Osteocyte (in vitro differentiated cells): ENCODE measurements around the gene SWT1. TPM values are rescaled to one million over a fixed set of nuclear protein-coding genes. Genes with fewer than 3 reads are reported as not detected.
"Not testable (repeated sequence)": the region's sequence is repeated elsewhere in the genome, so short reads cannot be mapped to it uniquely, and the experiment has no call there.

ENCODE experiments used
- DNase-seq: peaks from one replicate; pipeline ENCODE4 v3.0.0; 2021; ENCODE audit warnings: mixed read lengths; ENCODE audit not compliant: unreplicated experiment; ENCODE audit errors: extremely low spot score
- H3K27ac Mint-ChIP-seq: one replicate; pipeline ENCODE4 v1.8.0; 2021; ENCODE audit warnings: mild to moderate bottlenecking, mixed read lengths; ENCODE audit not compliant: unreplicated experiment
- H3K27me3 Mint-ChIP-seq: one replicate; pipeline ENCODE4 v1.8.0; 2021; ENCODE audit warnings: mixed read lengths; ENCODE audit not compliant: unreplicated experiment
- H3K36me3 Mint-ChIP-seq: one replicate; pipeline ENCODE4 v1.8.0; 2021; ENCODE audit warnings: mixed read lengths; ENCODE audit not compliant: unreplicated experiment
- H3K4me1 Mint-ChIP-seq: one replicate; pipeline ENCODE4 v1.8.0; 2021; ENCODE audit warnings: mixed read lengths; ENCODE audit not compliant: unreplicated experiment
- H3K4me3 Mint-ChIP-seq: one replicate; pipeline ENCODE4 v1.8.0; 2021; ENCODE audit warnings: mild to moderate bottlenecking, moderate library complexity, mixed read lengths; ENCODE audit not compliant: unreplicated experiment
- H3K9me3 Mint-ChIP-seq: one replicate; pipeline ENCODE4 v1.8.0; 2021; ENCODE audit warnings: mixed read lengths; ENCODE audit not compliant: unreplicated experiment
- total RNA-seq: library from RNA; stranded (reverse); gene quantifications from 2 replicates; pipeline ENCODE4 v1.2.1, GENCODE V29; 2021
- TF ChIP-seq, protein P1 (sequence below): fragments of 200-600 bp; sonication (generic); IDR thresholded peaks from 2 replicates; pipeline ENCODE4 v1.5.0; 2021; ENCODE audit warnings: antibody characterized with exemption, mild to moderate bottlenecking, moderate library complexity

SWT1 gene
- total RNA-seq, 1 donor from 2014 or later: 7.6 TPM

DNA sequence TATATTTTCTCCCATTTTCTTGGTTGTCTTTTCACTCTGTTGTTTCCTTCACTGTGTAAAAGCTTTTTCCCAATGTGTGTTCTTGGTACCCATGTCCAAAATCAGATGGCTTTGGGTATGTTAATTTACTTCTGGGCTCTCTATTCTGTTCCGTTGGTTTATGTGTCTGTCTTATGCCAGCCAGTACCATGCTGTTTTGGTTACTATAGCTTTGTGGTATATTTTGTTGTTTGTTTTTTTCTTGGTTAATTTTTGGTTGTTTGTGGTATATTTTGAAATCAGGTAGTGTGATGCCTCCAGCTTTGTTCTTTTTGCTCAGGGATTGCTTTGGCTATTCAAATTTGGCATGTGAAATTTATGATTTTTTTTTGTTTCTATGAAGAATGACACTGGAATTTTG lies 67.2 kb downstream of the SWT1 start:
- DNase-seq: no peak
- peaks cover 45% of the 10 kb centered on the region for H3K36me3 Mint-ChIP-seq
- no peaks in the 10 kb centered on the region for H3K4me1 Mint-ChIP-seq
- no peaks in the 10 kb centered on the region for H3K27me3 Mint-ChIP-seq
- H3K4me3 Mint-ChIP-seq: no peak overlapping the region
- no peak overlapping the region for H3K27ac Mint-ChIP-seq
- TF ChIP-seq, protein P1, sequence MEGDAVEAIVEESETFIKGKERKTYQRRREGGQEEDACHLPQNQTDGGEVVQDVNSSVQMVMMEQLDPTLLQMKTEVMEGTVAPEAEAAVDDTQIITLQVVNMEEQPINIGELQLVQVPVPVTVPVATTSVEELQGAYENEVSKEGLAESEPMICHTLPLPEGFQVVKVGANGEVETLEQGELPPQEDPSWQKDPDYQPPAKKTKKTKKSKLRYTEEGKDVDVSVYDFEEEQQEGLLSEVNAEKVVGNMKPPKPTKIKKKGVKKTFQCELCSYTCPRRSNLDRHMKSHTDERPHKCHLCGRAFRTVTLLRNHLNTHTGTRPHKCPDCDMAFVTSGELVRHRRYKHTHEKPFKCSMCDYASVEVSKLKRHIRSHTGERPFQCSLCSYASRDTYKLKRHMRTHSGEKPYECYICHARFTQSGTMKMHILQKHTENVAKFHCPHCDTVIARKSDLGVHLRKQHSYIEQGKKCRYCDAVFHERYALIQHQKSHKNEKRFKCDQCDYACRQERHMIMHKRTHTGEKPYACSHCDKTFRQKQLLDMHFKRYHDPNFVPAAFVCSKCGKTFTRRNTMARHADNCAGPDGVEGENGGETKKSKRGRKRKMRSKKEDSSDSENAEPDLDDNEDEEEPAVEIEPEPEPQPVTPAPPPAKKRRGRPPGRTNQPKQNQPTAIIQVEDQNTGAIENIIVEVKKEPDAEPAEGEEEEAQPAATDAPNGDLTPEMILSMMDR: no peak
- peaks cover 22% of the 10 kb centered on the region for H3K9me3 Mint-ChIP-seq

DNA sequence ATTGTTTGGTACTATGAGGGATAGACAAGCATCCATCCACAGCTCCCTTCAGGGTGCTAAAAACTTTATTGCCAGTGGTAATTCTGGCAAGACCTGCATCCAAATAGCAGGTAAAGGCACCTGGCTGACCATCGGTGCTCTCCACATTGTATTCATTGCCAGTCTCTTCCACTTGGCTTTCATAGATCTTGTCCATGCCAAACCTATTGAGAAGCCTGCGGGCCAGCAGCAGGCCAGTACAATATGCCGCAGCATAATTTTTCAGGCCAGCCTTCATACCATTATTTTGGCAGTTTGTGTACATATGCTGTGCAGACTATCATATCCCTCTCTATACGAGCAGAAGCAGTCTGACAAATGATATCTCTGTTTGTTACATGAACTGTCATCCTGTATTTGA lies 70.2 kb downstream of the SWT1 start:
- Mint-ChIP-seq H3K27me3 (no peaks in the 10 kb centered on the region), H3K4me1 (no peaks in the 10 kb centered on the region), H3K36me3 (peaks cover 37% of the 10 kb centered on the region), H3K27ac (no peak overlapping the region), H3K4me3 (no peak overlapping the region), H3K9me3 (peaks cover 22% of the 10 kb centered on the region)
- TF ChIP-seq, protein P1: no peak
- no peak for DNase-seq

DNA sequence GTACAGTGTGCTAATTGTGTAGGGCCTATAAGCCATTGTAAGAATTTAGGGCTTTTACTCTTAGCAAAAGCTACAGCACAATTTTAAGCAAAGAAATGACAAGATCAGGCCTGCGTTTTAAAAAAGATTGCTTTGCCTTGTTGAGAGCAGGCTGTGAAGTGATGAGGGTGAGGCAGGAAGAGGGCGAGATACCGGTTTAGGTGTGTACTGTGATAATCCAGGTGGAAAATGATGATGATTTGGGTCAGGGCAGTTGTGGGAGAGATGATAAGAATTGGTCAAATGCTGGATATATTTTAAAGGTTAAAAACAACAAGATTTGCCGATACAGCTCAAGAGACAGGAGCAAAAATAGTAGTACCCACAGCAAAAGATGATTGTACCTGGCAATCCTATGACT lies 72.0 kb downstream of the SWT1 start:
- Mint-ChIP-seq H3K4me1 (no peaks in the 10 kb centered on the region), H3K9me3 (peaks cover 13% of the 10 kb centered on the region), H3K27ac (no peak overlapping the region), H3K27me3 (no peaks in the 10 kb centered on the region), H3K4me3 (no peak overlapping the region), H3K36me3 (peaks cover 23% of the 10 kb centered on the region)
- TF ChIP-seq, protein P1: no peak
- no peak for DNase-seq

DNA sequence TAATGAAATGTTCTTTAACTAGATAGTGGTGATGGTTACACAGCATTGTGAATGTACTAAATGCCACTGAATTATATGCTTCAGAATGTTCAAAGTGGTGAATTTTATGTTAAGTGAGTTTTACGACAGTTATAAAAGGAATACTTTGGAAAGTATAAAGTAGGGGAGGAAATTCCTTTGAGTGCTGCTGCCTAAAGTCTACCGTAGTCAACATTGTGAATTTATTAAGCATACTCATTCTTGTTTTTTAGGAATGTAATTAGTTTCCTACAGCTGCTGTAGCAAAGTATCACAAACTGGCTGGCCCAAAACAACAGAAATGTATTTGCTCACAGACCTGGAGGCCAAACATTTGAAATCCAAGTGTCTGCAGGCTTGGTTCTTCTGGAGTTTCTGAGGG lies 73.0 kb downstream of the SWT1 start:
- H3K27me3 Mint-ChIP-seq: no peaks in the 10 kb centered on the region
- TF ChIP-seq, protein P1: no peak
- H3K27ac Mint-ChIP-seq: no peak overlapping the region
- DNase-seq: no peak
- H3K36me3 Mint-ChIP-seq: peaks cover 22% of the 10 kb centered on the region
- no peaks in the 10 kb centered on the region for H3K4me1 Mint-ChIP-seq
- H3K9me3 Mint-ChIP-seq: peaks cover 8% of the 10 kb centered on the region
- H3K4me3 Mint-ChIP-seq: no peak overlapping the region

DNA sequence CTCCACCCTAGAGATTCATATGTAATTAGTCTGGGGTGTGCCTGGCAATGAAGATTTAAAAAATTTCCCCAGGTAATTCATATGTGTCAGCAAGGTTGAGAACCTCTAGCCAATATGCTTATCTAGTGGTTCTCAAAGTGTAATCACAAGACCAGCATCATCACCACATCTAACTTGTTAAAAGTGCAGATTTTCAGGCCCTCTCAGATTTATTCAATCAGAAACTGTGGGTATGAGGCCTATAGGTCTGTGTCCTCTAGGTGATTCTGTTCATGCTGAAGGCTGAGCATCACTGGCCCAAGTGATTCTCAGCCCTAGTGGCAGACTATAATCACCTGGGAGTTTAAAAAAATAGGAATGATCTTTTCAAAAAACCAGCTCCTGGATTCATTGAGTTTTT lies 75.9 kb downstream of the SWT1 start:
- H3K4me1 Mint-ChIP-seq: no peaks in the 10 kb centered on the region

DNA sequence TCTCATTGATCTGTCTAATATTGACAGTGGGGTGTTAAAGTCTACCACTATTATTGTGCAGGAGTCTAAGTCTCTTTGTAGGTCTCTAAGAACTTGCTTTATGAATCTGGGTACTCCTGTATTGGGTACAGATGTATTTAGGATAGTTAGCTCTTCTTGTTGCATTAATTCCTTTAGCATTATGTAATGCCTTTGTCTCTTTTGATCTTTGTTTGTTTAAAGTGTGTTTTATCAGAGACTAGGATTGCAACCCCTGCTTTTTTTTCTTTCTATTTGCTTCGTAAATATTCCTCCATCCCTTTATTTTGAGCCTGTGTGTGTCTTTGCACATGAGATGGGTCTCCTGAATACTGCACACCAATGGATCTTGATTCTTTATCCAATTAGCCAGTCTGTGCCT lies 77.2 kb downstream of the SWT1 start:
- not testable (repeated sequence) for H3K27me3 Mint-ChIP-seq, DNase-seq, H3K4me1 Mint-ChIP-seq, H3K9me3 Mint-ChIP-seq, H3K27ac Mint-ChIP-seq, H3K4me3 Mint-ChIP-seq
- peaks cover 29% of the 10 kb centered on the region for H3K36me3 Mint-ChIP-seq

More for the DNA sequence above, 75.9 kb downstream of the SWT1 start:
- Mint-ChIP-seq H3K36me3 (peaks cover 29% of the 10 kb centered on the region), H3K9me3 (peaks cover 6% of the 10 kb centered on the region), H3K27me3 (no peaks in the 10 kb centered on the region), H3K27ac (no peak overlapping the region), H3K4me3 (no peak overlapping the region)
- TF ChIP-seq, protein P1: no peak
- no peak for DNase-seq

DNA sequence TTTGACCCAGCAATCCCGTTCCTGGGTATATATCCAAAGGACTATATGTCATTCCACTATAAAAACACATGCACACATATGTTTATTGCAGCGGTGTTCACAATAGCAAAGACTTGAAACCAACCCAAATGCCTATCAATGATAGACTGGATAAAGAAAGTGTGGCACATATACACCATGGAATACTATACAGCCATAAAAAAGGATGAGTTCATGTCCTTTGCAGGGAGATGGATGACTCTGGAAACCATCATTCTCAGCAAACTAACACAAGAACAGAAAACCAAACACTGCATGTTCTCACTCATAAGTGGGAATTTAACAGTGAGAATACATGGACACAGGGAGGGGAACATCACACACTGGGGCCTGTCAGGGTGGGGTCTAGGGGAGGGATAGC lies 80.2 kb downstream of the SWT1 start:
- H3K27ac Mint-ChIP-seq, H3K9me3 Mint-ChIP-seq, H3K4me1 Mint-ChIP-seq, H3K4me3 Mint-ChIP-seq, DNase-seq, H3K27me3 Mint-ChIP-seq: not testable (repeated sequence)
- H3K36me3 Mint-ChIP-seq: peaks cover 26% of the 10 kb centered on the region
